PC-9 (cell line): ENCODE results near the gene FGF4.

Experiments used
- EZH2 ChIP-seq: fragments of 200-600 bp; sonication (generic); IDR thresholded peaks from 2 replicates; pipeline ENCODE4 v1.8.0; 2017; ENCODE audit warnings: antibody characterized with exemption, low read depth
- TF ChIP-seq, protein P1 (sequence below): fragments of 200-600 bp; sonication (generic); conservative IDR thresholded peaks from 2 replicates; pipeline ENCODE4 v1.6.1; 2017; ENCODE audit warnings: mixed run types, antibody characterized with exemption, mild to moderate bottlenecking, moderate library complexity

DNA sequence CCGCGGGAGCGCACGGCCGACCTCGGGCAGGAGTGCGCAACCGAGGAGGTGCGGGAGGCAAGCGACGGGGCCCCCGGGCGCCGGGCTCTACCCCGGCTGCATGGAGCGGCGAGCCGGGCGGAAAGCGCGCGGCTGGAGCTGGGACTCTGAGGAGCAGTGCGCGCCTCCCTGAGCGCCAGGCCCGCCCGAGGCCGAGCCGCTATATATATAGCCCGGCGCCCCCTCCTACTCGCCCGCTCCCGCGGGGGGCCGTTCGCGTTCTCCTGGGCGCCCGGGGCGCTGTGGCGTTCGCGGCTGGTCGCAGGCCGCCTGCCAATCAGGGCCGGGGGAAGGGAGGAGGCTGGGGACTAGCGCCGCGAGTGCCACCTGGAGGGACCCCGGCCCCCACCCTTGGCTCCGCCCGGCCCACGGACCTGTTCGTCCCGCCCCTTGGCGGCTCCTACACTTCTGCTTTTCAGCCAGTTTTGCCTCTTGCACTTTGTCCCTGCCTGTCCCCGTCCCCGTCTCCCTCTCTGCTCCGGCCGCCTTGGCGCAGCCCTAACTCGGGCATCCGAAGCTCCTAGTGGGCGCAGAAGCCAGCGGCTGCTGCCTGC is at the start of gene FGF4:
- TF ChIP-seq, protein P1, sequence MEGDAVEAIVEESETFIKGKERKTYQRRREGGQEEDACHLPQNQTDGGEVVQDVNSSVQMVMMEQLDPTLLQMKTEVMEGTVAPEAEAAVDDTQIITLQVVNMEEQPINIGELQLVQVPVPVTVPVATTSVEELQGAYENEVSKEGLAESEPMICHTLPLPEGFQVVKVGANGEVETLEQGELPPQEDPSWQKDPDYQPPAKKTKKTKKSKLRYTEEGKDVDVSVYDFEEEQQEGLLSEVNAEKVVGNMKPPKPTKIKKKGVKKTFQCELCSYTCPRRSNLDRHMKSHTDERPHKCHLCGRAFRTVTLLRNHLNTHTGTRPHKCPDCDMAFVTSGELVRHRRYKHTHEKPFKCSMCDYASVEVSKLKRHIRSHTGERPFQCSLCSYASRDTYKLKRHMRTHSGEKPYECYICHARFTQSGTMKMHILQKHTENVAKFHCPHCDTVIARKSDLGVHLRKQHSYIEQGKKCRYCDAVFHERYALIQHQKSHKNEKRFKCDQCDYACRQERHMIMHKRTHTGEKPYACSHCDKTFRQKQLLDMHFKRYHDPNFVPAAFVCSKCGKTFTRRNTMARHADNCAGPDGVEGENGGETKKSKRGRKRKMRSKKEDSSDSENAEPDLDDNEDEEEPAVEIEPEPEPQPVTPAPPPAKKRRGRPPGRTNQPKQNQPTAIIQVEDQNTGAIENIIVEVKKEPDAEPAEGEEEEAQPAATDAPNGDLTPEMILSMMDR: no peak
- TF ChIP-seq EZH2: no peak
